ENCODE results near the gene TBX4.

DNA sequence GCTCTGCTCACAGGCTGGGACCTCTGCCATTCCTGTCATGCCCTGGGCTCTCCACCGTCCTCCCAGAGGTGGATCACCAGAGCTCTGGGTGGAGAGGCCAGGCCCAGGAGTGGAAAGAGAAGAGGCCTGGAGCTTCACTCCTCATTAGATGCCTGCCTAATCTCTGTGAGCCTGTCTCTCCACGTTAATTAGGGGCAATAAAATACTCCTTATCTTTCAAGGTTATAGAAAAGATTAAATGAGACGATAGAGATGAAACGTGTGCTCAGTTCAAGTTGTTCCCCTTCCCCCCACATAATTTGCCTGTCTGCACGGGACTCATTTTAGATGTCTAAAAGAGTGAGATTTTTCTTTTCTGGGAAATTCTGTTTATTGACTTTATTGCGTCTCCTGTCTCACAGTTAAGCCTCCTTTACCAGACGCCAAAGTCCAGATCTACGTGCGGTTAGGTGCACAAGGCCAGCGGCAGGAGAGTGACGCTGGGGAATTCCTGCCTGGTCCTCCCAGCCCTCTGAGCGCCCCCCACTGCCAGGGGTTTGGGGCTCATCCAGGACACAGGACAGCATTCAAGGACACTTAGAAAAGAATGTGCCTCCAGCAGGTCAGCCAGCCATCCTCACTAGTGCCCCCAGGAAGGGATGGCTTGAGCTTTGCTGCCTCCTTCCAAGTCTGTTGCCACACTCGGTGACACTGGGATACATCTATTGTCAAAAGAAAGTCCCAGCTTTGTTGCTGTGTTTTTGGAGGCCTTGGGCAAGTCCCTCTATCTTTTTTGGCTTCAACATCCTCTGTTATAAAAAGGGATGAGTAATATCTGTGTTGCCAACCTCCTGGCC, 42.3 kb downstream of the TBX4 start:
- peak; percentile 40; the same call in 1 of the 2 replicates for TF ChIP-seq GATA2 (IDR thresholded peaks at IDR 0.05; ENCODE audit: low read depth, low read length)
- TF ChIP-seq GATA3 (IDR thresholded peaks at IDR 0.05; ENCODE audit: low read depth, low read length) = no peak
